Psoas muscle (tissue), 8 donors: Measurements from ENCODE around the gene INSM1. TPM values are rescaled to one million over a fixed set of nuclear protein-coding genes. Genes with fewer than 3 reads are reported as not detected.
"Not testable (repeated sequence)": the region's sequence is repeated elsewhere in the genome, so short reads cannot be mapped to it uniquely, and the experiment has no call there.

Source experiments
- ATAC-seq, 4 donors: fragments of 200-7000 bp; cut with Tn5 transposase; one replicate each; pipeline ENCODE4 v1.9.1; 2020; ENCODE audit warnings: moderate library complexity in 3 of 4, mild to moderate bottlenecking in 2 of 4
- DNase-seq, 2 donors: peaks; one replicate each; pipeline ENCODE4 v3.0.0-alpha.2; 2020
- H3K27ac ChIP-seq: fragments of 200-600 bp; one replicate; pipeline ENCODE4 v1.8.0; 2022
- H3K27me3 ChIP-seq, 3 donors: fragments of 200-600 bp in 1 of 3; one replicate each; pipeline versions ENCODE4 v1.6.1 to v1.8.0; 2013 to 2022; ENCODE audit warnings: low read length in 2 of 3, mild to moderate bottlenecking in 2 of 3, moderate library complexity in 1 of 3; ENCODE audit not compliant: insufficient read depth in 3 of 3
- H3K36me3 ChIP-seq, 2 donors: fragments of 200-600 bp in 1 of 2; one replicate each; pipeline versions ENCODE4 v1.6.1 to v1.8.0; 2013 to 2022; ENCODE audit warnings: low read depth in 1 of 2, mild to moderate bottlenecking in 1 of 2, moderate library complexity in 1 of 2; ENCODE audit not compliant: insufficient read depth in 1 of 2
- H3K4me1 ChIP-seq: fragments of 200-600 bp; one replicate; pipeline ENCODE4 v1.8.0; 2022
- H3K4me3 ChIP-seq: fragments of 200-600 bp; one replicate; pipeline ENCODE4 v1.8.0; 2022; ENCODE audit warnings: mild to moderate bottlenecking
- H3K9me3 ChIP-seq: fragments of 200-600 bp; one replicate; pipeline ENCODE4 v1.8.0; 2022
- WGBS, 3 donors: extraction: QIAGEN DNeasy Blood & Tissue Kit; methylation state at CpG; one replicate each; pipeline versions ENCODE4 v1.1.6 to v1.1.7; 2013; 5-methylcytosine and 5-hydroxymethylcytosine counted together
- intact Hi-C, 2 donors: fragments of 100-400 bp; cut with DNase I; formaldehyde crosslinking; loops; one replicate each; pipeline versions ENCODE4 v1.11.0 to v1.14.2; 2022
- polyA plus RNA-seq, 3 donors: library from polyadenylated mRNA; stranded (reverse); fragments of 200-250 nt; gene quantifications; one replicate each; pipeline ENCODE4 v1.2.3, GENCODE V29; 2013
- total RNA-seq, 4 donors: library from RNA; stranded (reverse); fragmentation: NEBNext Ultra II Directional in 2 of 4; extraction: Animal tissue kit (Norgen Biotek cat#: 25700) in 2 of 4; gene quantifications; one replicate each; pipeline versions ENCODE4 v1.2.1 to v1.2.4, GENCODE V29; 2021 to 2023
- TF ChIP-seq, protein P1 (sequence below): fragments of 200-600 bp; IDR thresholded peaks from one replicate; pipeline ENCODE4 v1.8.0; 2022; ENCODE audit warnings: antibody characterized with exemption
- donor health status: healthy with polysubstance abuse.
- donor health status: DM: no; HTN: no; CAD: no; lungs with moderate emphysema.
- donor health status: Bipolar disorder and iron deficiency.
- donor health status: healthy.
- donor health status: DM: yes; HTN: yes; CAD: no.
- donor health status: DM: no; HTN: no; CAD: no.
- donor health status: DM: no; HTN: no; CAD: no.
- donor health status: DM: yes; HTN: yes; CAD: no.

INSM1 gene
- total and polyA plus RNA-seq, 7 donors = 0.08 TPM; not detected in 6

DNA sequence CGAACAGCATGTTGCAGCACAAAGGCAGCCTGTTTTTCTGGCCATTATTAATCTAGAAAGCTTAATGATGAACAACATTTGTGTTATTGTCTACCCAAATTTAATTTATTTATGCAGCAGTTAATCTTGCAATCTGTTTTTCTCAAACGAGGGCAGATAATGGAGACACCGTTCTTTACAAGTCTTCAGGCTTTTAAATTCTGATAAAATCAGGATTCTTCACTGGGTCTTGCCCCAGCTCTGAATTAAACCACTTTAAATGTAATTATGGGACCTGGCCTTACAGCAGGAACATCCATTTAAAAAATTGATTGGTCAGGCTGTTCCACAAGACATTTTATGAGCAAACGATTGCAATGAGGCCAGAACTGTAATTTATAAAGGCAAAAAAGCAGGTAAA lies 26.5 kb upstream of the INSM1 start:
- no peaks in the 10 kb centered on the region for H3K27me3 ChIP-seq
- H3K27ac ChIP-seq = no peak overlapping the region
- H3K9me3 ChIP-seq = no peaks in the 10 kb centered on the region
- no peak for ATAC-seq
- H3K4me3 ChIP-seq = no peak overlapping the region
- H3K36me3 ChIP-seq = no peaks in the 10 kb centered on the region
- H3K4me1 ChIP-seq = no peaks in the 10 kb centered on the region
- TF ChIP-seq, protein P1, sequence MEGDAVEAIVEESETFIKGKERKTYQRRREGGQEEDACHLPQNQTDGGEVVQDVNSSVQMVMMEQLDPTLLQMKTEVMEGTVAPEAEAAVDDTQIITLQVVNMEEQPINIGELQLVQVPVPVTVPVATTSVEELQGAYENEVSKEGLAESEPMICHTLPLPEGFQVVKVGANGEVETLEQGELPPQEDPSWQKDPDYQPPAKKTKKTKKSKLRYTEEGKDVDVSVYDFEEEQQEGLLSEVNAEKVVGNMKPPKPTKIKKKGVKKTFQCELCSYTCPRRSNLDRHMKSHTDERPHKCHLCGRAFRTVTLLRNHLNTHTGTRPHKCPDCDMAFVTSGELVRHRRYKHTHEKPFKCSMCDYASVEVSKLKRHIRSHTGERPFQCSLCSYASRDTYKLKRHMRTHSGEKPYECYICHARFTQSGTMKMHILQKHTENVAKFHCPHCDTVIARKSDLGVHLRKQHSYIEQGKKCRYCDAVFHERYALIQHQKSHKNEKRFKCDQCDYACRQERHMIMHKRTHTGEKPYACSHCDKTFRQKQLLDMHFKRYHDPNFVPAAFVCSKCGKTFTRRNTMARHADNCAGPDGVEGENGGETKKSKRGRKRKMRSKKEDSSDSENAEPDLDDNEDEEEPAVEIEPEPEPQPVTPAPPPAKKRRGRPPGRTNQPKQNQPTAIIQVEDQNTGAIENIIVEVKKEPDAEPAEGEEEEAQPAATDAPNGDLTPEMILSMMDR = no peak
- WGBS, 3 donors = 61 to 63% (median 62%) methylated on average over 4 of the region's 4 CpGs
- no peak for DNase-seq
- intact Hi-C loops = no loop called here

DNA sequence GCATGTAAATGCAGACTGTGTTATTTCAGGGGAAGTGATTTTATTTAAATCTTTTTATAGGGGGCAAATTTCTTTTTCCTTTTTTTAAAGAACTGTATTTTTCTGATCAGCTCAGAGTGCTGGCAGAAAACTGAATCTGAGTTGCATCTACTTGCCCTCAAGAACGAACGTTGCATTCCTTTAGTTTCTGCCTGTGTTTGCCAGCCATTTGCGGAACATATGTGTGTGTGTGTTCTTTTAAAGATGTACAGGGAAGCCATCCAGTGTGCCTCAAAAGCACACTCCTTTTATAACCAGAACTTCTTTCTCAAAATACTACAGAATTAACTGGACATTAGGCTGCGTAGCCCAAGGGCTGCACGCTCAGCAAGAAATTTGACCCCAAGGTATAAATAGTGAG lies 25.8 kb upstream of the INSM1 start:
- H3K4me3 ChIP-seq = no peak overlapping the region
- no peaks in the 10 kb centered on the region for H3K27me3 ChIP-seq
- no peak overlapping the region for H3K27ac ChIP-seq
- ATAC-seq (no peak), DNase-seq (no peak)
- H3K36me3 ChIP-seq = no peaks in the 10 kb centered on the region
- no peaks in the 10 kb centered on the region for H3K9me3 ChIP-seq
- TF ChIP-seq, protein P1 = no peak
- intact Hi-C loops = no loop called here
- WGBS, 3 donors = 70 to 73% (median 70%) methylated on average over 5 of the region's 5 CpGs
- H3K4me1 ChIP-seq = no peaks in the 10 kb centered on the region

DNA sequence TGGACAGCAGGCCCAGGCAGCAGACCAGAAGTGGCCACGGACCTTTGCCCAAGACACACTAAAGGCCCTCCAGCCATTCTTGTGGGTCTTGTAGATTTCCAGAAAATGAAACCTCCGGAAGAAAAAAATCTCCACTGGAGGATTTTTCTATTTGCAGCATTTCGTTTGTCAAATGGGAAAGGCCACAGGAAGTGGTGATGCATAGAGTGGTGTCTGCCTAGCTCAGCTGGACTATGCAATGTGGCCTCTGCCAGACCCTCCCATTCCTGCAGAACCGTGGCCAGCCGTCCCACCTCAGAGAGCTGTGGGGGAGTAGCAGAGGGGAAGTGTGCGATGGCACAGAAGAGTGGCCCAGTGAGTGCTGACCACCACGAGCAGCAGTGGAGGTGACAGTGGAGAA lies 24.0 kb upstream of the INSM1 start:
- 69 to 78% (median 73%) methylated on average over 7 of the region's 7 CpGs for WGBS, 3 donors
- ATAC-seq = no peak
- DNase-seq = no peak

DNA sequence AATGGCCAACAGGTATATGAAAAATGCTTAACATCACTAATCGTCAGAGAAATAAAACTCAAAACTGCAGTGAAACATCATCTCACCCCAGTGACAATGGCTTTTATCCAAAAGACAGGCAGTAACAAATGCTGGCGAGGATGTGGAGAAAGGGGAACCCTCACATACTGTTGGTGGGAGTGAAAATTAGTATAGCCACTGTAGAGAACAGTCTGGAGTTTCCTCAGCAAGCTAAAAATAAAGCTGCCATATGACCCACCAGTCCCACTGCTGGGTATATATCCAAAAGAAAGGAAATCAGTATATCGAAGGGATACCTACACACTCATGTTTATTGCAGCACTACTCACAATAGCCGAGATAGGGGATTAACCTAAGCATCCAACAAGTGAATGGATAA lies 23.4 kb upstream of the INSM1 start:
- no peak overlapping the region for H3K27ac ChIP-seq
- H3K27me3 ChIP-seq = no peaks in the 10 kb centered on the region
- 75 to 89% (median 81%) methylated on average over 4 of the region's 4 CpGs for WGBS, 3 donors
- intact Hi-C loops = no loop called here
- H3K4me3 ChIP-seq = no peak overlapping the region
- no peaks in the 10 kb centered on the region for H3K36me3 ChIP-seq
- ATAC-seq = no peak
- H3K4me1 ChIP-seq = no peaks in the 10 kb centered on the region
- H3K9me3 ChIP-seq = peaks cover 4% of the 10 kb centered on the region
- no peak for DNase-seq
- TF ChIP-seq, protein P1 = no peak

More for the DNA sequence above, 24.0 kb upstream of the INSM1 start:
- intact Hi-C loops = no loop called here
- Histone ChIP-seq H3K4me1 (no peaks in the 10 kb centered on the region), H3K27me3 (no peaks in the 10 kb centered on the region), H3K4me3 (no peak overlapping the region), H3K36me3 (no peaks in the 10 kb centered on the region), H3K9me3 (peaks cover 4% of the 10 kb centered on the region), H3K27ac (no peak overlapping the region)
- TF ChIP-seq, protein P1 = no peak

DNA sequence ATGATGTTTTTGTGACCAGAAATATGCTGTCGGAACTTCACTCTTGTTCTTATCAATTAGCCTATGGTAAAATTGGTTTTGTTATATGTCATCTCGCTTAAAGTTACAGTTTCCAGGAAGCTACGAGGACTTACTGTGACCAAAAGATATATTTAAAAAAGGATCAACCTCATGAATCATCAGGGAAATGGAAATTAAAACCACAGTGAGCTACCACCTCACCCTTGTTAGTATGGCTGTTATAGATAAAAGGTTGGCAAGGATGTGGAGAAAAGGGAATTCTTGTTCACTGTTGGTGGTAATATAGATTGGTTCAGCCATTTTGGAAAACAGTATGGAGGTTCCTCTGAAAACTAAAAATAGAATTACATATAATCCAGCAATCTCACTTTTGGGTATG lies 14.3 kb upstream of the INSM1 start:
- DNase-seq = no peak
- TF ChIP-seq, protein P1 = no peak
- no peak overlapping the region for H3K27ac ChIP-seq
- WGBS, 3 donors = 78 to 86% (median 84%) methylated on average over 3 of the region's 3 CpGs
- no peaks in the 10 kb centered on the region for H3K9me3 ChIP-seq
- H3K36me3 ChIP-seq = no peaks in the 10 kb centered on the region
- no peaks in the 10 kb centered on the region for H3K4me1 ChIP-seq
- intact Hi-C loops = no loop called here
- peaks cover 0 to 2% (median 0%) of the 10 kb centered on the region in 3 donors for H3K27me3 ChIP-seq
- no peak for ATAC-seq
- no peak overlapping the region for H3K4me3 ChIP-seq

DNA sequence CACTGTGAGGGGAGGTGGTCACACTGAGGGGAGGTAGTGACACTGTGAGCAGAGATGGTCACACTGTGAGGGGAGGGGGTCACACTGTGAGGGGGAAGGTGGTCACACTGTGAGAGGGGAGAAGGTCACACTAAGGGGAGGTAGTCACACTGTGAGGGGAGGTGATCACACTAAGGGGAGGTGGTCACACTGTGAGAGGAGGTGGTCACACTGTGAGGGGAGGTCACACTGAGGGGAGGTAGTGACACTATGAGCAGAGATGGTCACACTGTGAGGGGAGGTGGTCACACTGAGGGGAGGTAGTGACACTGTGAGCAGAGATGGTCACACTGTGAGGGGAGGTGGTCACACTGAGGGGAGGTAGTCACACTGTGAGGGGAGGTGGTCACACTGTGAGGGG lies 12.4 kb upstream of the INSM1 start:
- H3K27me3 ChIP-seq, intact Hi-C loops, H3K36me3 ChIP-seq, H3K4me1 ChIP-seq, H3K9me3 ChIP-seq, H3K27ac ChIP-seq, ATAC-seq, DNase-seq, H3K4me3 ChIP-seq: not testable (repeated sequence)
